Progenitor cell of endocrine pancreas (in vitro differentiated cells): Measurements from ENCODE around the gene S1PR4. TPM values are rescaled to one million over a fixed set of nuclear protein-coding genes. Genes with fewer than 3 reads are reported as not detected.

Experiments
- DNase-seq: peaks from one replicate; pipeline ENCODE4 v3.0.0; 2021; ENCODE audit warnings: low spot score; ENCODE audit not compliant: unreplicated experiment
- H3K27ac Mint-ChIP-seq: 2 replicates; pipeline ENCODE4 v1.8.0; 2021; ENCODE audit warnings: mild to moderate bottlenecking, moderate library complexity, mixed read lengths
- H3K27me3 Mint-ChIP-seq: 2 replicates; pipeline ENCODE4 v1.8.0; 2021; ENCODE audit warnings: mixed read lengths
- H3K36me3 Mint-ChIP-seq: 2 replicates; pipeline ENCODE4 v1.8.0; 2022; ENCODE audit warnings: mixed read lengths; ENCODE audit not compliant: insufficient read depth
- H3K4me1 Mint-ChIP-seq: 2 replicates; pipeline ENCODE4 v1.8.0; 2021; ENCODE audit warnings: low read depth, mixed read lengths
- H3K4me3 Mint-ChIP-seq: 2 replicates; pipeline ENCODE4 v1.8.0; 2021; ENCODE audit warnings: low read depth, mild to moderate bottlenecking, moderate library complexity, mixed read lengths
- H3K9me3 Mint-ChIP-seq: 2 replicates; pipeline ENCODE4 v1.8.0; 2021; ENCODE audit warnings: low read depth, mixed read lengths
- total RNA-seq: library from RNA; stranded (reverse); gene quantifications from 2 replicates; pipeline ENCODE4 v1.2.1, GENCODE V29; 2021
- TF ChIP-seq, protein P1 (sequence below): fragments of 200-600 bp; sonication (generic); IDR thresholded peaks from one replicate; pipeline ENCODE4 v1.5.0; 2021; ENCODE audit warnings: antibody characterized with exemption, mild to moderate bottlenecking; ENCODE audit not compliant: unreplicated experiment

Gene S1PR4
- total RNA-seq, 1 donor from 2014 or later: not detected

DNA sequence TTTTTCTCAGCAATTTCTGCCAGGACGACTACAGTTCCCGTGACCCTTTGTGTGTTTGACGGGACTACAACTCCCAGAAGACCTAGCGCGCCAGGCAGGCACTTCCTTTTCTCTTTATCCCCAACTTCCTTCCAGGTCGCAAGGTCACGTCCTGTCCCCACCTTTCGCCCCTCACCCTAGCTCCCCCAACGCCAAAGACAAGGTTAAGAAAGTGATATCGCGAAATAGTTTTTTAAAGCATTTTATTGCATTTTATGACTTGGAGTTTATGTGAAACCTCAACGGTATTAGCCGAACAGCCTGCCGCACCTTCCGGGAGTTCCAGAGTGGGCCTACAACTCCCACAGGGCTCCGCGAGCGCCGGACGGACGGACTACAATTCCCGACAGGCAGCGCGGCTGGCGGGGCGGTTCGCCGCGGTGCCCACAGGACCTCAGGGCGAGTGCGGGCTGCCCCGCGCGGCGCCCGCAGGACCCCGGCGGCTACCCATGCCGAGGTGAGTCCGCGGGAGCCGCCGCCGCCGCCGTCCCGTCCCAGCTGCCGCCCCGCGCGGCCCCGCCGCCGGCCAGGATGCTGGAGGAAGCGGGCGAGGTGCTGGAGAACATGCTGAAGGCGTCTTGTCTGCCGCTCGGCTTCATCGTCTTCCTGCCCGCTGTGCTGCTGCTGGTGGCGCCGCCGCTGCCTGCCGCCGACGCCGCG, 7.0 kb downstream of the S1PR4 start, which contains the start of gene NCLN:
Gene NCLN (plus strand): TSS at position 470 of the 699 bp plus-strand sequence. CDS start 101 bp downstream, at position 571.
- Mint-ChIP-seq H3K27ac (peak within 1 kb of the TSS; percentile 97), H3K4me1 (peaks cover 15% of the 10 kb centered on the region), H3K4me3 (peak within 1 kb of the TSS; percentile 99), H3K9me3 (no peaks in the 10 kb centered on the region), H3K36me3 (no peaks in the 10 kb centered on the region), H3K27me3 (no peaks in the 10 kb centered on the region)
- DNase-seq: peak; percentile 86
- TF ChIP-seq, protein P1, sequence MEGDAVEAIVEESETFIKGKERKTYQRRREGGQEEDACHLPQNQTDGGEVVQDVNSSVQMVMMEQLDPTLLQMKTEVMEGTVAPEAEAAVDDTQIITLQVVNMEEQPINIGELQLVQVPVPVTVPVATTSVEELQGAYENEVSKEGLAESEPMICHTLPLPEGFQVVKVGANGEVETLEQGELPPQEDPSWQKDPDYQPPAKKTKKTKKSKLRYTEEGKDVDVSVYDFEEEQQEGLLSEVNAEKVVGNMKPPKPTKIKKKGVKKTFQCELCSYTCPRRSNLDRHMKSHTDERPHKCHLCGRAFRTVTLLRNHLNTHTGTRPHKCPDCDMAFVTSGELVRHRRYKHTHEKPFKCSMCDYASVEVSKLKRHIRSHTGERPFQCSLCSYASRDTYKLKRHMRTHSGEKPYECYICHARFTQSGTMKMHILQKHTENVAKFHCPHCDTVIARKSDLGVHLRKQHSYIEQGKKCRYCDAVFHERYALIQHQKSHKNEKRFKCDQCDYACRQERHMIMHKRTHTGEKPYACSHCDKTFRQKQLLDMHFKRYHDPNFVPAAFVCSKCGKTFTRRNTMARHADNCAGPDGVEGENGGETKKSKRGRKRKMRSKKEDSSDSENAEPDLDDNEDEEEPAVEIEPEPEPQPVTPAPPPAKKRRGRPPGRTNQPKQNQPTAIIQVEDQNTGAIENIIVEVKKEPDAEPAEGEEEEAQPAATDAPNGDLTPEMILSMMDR: no peak

DNA sequence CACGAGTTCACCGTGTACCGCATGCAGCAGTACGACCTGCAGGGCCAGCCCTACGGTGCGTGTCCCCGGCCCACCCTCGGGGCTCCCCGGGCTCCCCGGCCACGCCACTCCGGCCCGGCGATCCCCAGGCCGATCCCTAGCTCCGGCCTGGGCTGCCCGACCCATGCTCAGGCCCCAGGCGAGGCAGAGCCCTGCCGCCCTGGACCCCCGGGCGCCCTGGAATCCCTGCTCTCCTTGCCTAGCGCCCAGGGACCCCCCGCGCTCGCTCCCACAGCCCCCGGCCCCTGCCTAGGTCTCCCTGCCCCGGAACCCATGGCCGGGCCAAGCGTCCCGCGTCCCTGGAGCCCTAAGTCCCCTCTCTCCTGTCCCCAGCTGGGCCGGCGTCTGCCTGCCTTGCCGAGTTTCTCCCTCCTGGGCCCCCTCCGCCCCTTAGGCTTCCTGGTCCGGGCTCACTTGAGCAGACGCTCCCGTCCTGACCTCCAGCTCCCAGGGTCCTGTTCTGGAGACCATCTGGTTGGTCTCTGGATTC, 7.7 kb downstream of the S1PR4 start:
- Mint-ChIP-seq H3K4me1 (peaks cover 15% of the 10 kb centered on the region), H3K9me3 (no peaks in the 10 kb centered on the region), H3K27ac (peak overlapping the region; percentile 88), H3K27me3 (no peaks in the 10 kb centered on the region), H3K4me3 (peak overlapping the region; percentile 83), H3K36me3 (no peaks in the 10 kb centered on the region)
- TF ChIP-seq, protein P1: no peak
- no peak for DNase-seq

DNA sequence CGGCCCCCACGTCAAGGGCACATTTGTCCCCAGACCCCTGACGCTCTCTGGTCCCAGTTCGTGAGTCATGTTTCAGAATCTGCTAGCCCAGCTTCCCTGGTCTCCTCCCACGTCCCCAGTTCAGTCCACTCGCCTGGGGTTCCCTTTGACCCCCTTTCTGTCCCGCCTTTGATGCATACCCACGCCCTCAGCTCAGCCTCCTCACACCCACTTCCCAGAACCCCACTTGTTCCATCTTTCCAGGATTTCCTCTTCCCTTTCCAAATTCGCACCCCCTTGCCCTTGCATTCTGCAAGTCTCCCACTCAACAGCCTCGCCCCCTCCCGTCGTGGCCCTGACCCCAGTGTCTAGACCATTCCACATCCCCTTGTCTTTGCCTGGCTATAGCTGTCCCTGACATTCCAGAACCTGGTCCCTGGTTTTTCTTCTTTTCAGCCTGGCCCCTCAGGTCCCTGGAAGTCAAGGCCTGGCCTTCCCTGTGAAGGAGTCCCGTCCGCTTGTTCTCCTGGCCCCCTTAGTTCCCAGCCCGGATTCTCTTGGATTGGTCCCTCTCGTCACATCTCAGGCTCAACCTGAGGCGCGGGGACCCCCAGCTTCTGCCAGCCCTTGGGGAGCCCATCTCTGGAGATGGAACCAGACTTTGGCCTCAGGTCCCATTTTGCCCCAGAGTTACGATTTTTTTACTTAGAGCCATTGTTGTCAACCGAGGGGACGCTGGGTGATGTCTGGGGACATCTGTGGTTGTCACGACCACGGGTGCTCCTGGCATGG, 8.5 kb downstream of the S1PR4 start:
- TF ChIP-seq, protein P1: no peak
- H3K27me3 Mint-ChIP-seq: no peaks in the 10 kb centered on the region
- peak overlapping the region; percentile 88 for H3K27ac Mint-ChIP-seq
- DNase-seq: no peak
- H3K4me3 Mint-ChIP-seq: peak overlapping the region; percentile 83
- H3K36me3 Mint-ChIP-seq: no peaks in the 10 kb centered on the region
- H3K4me1 Mint-ChIP-seq: peaks cover 15% of the 10 kb centered on the region
- no peaks in the 10 kb centered on the region for H3K9me3 Mint-ChIP-seq

DNA sequence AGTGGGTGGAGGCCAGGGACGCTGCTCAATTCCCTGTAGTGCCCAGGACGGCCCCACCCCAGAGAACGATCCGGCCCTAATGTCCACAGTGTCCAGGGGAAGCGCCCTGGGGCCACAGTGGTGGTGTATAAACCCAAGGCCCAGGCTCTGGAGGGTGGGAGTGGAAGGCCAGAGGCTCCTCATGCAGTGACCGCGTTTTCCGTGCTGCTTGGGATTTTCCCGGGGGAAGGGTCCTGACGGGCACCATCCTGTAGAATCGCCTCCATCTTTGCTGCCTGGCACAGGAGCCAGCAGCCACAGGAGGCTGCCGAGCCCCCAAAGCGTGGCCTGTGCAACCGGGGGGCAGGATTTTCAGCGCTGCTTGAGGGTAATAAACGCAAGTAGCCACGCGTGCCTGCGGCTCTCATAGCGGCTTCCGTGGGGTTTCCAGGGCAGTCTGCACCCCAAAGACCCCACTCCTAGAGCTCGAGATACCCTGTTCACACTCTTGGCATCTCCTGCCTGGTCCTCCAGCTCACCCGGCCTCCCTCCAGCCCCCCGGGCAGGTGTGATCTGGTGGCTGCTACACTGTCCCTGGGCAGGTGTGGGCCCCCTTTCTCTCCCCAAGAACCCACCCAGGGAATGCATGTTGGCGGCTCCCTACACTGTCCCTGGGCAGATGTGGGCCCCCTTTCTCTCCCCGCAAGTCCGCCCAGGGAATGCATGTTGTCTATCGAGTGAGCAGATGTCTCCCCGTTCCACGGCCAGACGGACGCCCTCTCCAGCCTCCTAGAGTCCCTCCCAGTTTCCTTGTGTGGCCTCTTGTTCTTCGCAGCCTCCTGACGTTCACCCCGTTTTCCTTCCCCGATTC, 9.3 kb downstream of the S1PR4 start:
- no peak for DNase-seq
- Mint-ChIP-seq H3K27me3 (no peaks in the 10 kb centered on the region), H3K4me3 (peak overlapping the region; percentile 83), H3K9me3 (no peaks in the 10 kb centered on the region), H3K4me1 (peaks cover 15% of the 10 kb centered on the region), H3K36me3 (no peaks in the 10 kb centered on the region), H3K27ac (no peak overlapping the region)
- TF ChIP-seq, protein P1: no peak
